Femur (tissue), 1 donor: ENCODE data around the gene GRIK2.
A peak's percentile ranks its signal among the peaks of the same experiment; 100 is the strongest.

Source experiments
- DNase-seq: peaks from one replicate; pipeline ENCODE4 v3.0.0-alpha.2; 2017

Gene GRIK2

DNA sequence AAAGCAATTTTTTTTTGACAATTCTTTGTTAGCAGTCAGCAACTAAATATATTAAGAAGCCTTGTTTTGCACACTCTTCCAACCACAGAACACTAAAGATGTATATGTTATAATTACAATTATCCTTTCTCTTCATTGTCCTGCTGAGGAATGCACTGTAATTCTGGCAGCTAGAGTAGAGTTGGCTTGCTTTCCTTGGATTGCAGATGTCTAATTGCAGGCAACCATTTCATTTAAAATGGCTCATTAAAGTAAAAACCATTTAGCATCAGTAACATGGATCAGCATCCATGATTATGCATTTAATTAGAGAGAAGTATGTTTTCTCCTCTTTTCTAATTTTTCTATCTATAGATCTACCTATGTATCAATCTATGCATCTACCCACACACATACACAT, 335.4 kb downstream of the GRIK2 start:
- no peak for DNase-seq

DNA sequence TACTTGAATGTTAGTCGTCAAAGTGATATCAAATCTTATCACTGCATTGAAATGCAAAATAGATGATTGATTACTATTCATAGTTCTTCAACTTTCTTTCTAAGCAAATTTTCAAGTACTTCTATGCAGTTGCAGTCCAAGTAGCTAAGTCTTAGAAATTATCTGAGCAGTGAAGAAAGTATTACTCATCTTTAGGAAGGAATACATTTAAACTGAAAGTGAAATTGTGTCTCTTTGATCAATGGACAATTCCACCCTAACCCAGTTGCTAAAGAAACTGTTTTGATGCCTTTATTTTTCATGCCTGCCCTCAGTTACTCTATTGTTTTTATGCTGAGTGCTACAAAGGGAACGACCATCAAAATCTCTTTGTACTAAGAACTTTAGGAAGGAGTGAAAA, 337.4 kb downstream of the GRIK2 start:
- no peak for DNase-seq

DNA sequence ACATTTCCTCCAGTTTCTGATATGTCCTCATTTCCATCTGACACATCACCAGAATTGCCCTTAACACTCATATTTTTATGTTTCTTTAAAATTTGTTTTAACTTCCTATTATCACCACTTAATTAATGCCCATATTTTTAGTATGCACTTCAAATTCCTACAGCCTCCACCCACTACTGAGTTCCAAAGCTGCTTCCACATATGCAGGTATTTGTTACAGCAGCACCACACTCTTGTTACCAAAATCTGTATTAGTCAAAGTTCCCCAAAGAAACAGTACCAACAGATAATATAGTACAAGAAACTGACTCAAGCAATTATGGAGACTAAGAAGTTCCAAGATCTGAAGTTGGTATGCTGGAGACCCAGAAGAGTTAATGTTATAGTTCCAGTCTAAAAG, 340.4 kb downstream of the GRIK2 start:
- DNase-seq: no peak

DNA sequence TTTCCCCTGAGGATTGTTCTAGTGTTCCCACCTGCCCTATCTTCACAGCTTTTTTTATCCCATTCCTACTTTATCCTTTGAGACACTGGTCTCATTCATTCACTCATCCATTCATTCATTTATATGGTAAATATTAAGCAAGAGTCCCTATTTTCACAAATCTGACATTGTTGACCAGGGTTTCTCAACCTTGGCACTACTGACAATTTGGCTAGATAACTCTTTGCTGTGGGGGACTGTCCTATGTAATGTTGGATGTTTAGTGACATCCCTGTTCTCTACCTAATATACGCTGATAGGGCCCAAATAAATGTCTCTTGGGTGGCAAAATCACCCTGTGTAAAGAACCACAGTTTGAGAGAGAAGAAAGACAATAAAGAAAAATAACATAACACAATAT, 345.0 kb downstream of the GRIK2 start:
- no peak for DNase-seq

DNA sequence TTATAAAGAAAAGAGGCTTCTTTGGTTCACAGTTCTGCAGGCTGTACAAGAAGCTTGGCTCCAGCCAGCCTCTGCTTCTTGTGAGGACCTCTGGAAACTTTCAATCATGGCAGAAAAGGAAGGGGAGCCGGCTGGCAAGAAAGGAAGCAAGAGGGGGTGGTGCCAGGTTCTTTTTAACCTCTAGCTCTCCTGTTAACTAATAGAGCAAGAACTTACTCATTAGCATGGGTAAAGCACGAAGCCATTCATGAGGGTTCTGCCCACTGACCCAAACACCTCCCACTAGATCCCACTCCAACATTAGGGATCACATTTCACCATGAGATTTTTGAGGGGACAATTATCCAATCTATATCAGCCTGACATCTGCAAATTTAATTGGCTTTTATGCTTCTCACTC, 347.1 kb downstream of the GRIK2 start:
- DNase-seq: no peak

DNA sequence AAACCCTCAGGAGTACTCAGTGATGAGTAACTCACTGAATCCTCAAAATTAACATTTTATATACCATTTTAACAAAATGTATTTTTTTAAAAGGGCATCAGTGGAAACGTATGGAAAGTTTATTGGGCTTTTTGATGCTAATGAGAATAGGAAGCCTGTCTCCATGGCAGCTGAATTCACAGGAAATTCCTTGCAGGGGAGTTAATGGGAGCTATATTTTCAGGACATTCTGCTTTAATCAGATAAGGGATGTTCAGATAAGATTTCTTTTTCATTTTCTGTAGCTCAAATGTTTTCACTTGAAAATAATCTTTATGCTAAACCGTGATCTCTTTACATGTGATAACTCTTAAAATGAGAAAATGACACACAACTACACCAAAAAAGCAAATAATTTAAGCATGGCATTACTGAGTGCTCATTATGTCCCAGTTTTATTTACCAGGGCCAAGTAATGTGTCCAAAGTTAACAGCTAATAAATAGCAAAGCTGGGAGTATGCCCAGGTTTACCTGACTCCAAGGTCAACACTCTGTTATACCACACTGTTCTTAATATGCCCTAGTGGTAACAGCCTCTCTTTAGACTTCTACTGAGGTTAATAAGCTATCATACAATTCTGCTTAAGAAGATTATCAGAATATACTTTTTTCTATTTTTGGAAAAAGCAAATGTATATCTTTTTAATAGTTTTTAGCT, 348.1 kb downstream of the GRIK2 start:
- DNase-seq: no peak

DNA sequence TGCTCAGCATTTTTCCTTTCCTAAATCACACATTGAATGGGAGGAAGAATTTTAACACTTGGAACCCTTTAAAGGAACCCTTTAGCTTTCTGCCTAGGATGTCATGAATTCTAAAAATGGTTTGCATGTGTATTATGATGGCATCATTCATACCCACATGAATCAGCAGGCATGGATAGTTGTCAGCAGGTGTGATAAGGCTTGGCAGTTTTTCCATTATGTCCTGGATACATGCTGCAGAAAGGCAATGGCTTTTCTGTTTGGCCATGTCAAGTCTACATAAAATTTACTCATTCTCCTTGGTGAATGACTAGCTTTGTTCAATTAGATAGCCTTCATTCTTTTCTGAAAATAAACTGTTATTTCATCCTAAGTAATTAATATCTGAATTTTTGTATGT, 353.7 kb downstream of the GRIK2 start:
- DNase-seq: no peak

DNA sequence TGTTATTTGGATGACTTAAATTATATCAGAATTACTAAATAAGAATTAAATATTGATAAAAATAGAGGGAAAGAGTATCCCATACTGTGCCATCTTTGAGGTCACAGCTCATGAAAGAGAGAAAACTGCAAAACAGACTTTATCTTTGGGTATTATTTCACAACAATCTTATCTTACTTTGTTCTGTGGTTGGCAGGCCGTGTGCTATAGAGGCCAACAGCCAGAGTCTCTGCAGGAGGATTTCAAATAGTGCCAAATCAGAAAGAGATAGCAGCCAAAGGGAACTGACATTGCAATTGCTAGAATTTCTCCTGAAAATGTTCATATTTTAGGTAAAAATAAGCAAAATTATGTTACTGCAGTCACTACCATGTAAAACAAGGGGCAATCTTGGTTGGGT, 354.2 kb downstream of the GRIK2 start:
- no peak for DNase-seq

DNA sequence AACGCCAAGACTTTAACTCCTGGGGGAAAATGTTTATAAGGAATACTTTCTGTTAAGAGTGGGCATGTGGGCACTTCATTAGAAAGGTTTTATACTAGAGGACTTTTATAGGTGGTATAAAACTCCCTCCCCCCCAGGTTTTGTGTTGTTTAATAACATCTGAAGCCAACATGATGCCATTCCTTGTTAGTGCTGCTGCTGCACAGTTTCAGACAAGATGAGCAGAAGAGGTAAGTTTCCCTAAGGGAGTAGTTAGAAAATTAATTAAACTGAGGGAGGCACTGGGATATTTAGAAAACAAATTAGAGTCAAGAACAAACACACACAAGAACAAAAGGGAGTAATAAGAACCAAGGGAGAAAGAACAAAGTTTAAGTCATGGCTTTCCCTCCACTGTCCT, 362.4 kb downstream of the GRIK2 start:
- DNase-seq: no peak

DNA sequence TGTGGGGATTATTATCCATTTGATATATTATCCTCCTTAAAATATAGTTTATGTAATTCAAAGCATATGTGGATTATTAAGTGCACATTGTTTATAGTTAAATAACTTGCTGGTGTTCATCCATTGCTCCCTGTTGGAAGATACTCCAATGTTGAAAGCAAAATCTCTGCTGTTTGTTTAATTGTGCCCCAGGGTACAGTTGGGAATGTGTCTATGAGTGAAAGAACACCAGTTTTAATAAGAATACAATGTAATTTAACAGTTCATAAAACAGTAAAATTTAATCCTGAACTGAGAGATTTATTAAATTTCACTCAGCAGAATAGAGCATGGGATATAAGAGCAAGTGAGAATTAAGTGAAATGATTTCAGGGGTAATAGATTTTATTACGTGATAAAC, 364.9 kb downstream of the GRIK2 start:
- no peak for DNase-seq

DNA sequence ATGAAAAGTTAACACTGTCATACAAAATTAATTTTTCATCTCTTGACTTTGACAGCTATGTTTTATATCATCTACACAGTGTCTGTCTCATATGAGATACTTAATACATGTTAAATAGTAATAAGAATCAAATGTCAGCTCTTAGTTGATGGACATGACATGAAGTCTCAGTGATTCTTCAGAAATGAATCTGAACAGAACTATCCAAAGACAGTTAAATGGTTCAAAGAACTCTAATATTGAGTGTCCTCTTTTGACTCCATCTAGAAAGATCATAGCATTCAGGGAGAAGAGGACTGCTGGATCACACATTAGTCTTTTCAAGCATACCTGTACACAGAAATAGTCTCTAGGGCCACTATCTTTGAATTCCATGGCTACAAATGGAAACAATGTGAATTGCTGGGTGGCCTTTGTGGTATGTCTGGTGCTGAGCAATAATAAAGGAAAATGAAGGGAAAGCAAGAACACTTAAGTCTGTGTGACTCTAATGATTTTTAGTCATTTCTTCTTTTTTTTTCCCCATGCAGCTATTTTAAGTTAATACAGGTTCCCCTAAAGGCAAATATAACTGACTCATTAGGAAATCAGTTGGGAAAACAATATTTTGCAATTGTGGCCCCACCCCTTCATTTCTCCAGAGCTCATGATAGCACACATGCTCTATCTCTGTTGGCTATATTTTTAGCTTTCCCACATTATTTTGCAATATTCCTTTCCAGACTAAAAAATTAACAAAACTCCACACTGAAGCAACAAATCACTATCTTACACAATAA, 367.5 kb downstream of the GRIK2 start:
- DNase-seq: no peak

DNA sequence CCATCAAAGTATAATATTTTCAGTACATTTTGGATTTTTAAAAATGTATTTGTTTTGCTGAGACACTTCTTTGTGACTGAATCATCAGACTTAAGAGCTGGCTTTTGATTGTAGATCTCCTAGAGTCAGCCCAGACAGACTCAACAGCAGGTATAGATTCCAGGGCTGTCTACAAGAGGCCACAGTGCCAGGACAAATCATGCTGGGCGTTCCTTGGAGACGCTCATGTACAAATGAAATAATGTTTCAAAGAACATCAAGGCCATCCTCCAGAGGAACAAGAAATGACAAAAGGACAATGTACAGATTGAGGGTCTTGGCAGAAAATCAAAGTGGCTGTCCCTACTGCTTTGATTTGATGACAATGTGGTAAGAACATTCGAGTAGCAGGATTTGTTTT, 369.3 kb downstream of the GRIK2 start:
- DNase-seq: no peak

DNA sequence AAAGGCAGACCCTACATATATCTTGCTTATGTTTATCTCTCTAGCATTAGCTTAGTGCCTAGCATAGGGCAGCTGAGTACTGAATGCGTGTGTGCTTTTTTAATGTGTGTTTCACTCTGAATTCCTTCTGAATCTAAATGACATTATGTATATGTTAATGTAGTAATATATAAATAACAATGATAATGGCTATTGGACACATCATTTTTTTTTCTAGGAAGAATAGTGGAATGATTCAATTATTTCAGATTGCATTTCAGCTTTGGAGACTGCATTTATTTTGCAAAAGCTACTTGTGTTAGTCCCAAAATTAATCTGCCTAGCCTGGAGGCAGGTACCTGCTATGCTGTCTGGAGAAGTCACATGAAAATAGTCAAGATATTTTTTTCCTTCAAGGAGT, 371.8 kb downstream of the GRIK2 start:
- no peak for DNase-seq

DNA sequence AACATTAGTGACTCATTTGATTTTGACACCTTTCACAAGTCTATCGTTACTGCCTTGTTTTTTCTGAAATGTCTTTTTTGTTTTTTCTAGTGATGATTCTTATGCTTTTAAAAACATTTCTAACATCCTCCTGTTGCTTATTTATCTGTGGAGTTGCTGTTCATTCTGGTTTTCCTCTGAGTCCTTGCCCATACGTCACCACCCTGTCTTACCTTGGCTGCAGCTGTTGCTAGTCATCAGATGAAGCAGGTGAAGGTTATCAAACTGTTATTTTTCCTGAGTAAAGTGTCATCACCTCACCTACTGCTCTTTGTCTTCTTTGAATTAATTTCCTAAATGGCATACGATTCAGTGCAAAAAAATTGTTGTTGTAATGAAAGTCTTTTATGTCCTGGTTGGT, 376.6 kb downstream of the GRIK2 start:
- no peak for DNase-seq

DNA sequence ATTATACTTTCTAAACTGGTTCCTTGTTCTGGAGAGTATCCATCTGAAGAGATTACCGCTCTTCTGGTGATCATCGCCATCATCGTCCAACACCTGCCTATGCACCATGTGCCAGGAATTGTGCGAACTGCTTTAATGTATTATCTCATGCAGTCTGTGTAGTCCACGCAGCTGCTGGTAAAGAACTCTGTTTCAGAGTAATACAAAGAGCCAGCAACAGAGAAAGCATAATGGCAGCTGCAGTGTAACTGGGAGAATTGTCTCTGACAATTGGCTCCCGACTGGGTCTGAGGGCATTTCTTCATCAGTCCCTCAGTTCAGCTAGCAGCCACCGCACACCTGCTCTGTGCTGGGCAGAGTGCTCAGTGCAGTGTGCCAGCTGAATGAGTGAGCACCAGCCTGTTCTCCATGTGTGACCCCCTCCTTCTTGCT, 383.4 kb downstream of the GRIK2 start:
- peak; percentile 35 for DNase-seq

DNA sequence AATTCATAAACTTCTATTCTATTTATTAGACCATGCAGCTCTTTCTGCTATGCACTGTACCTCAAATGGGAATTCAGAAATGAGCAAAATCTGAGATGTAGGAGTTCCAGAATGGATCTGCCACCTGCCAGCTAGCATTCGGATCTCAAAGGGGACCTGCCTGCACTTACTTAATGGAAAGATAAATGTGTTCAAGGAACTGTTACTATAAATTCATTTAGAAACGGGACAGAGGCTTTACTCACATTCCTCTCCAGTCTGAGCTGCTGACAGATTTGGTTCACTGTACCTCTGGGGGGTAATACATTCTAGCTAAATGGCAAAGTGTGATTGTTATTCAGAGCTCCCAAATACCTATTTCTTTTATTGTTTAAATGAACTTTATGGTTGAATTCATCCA, 384.1 kb downstream of the GRIK2 start:
- no peak for DNase-seq

DNA sequence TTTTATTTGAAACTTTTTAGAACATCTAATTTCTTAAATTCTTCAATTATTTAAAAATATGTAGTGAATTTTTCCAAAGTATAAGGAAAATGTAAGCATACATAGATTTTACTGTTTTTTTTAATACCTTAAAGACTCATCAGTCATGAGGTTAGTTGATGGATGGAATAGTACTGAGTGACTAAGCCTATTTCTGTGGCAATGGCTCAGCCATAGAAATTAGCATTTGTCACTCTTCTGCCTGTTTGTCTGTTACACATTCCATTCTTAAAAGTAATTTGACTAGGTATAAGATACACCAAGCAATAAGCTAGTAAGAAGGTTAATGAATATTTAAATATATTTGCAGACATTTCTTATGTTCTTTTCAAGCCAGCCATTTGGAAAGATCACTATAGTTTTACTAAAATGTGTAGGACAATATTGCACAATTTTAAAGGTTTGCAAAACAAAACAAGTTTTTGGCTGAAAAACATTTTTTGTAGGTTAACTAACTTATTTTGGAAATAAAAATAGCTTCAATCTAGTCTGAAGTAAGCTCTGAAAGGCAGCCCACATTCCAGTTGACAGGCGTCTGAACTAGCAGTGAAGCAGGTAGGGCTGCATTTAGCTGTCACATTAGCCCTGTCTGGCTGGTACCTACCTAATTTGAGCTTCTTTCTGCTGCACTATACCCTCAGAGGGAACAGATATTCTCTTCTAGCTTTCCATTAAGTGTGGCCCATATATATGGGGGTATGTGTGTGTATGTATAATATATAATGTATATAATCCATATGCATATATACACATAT, 385.7 kb downstream of the GRIK2 start:
- DNase-seq: no peak

DNA sequence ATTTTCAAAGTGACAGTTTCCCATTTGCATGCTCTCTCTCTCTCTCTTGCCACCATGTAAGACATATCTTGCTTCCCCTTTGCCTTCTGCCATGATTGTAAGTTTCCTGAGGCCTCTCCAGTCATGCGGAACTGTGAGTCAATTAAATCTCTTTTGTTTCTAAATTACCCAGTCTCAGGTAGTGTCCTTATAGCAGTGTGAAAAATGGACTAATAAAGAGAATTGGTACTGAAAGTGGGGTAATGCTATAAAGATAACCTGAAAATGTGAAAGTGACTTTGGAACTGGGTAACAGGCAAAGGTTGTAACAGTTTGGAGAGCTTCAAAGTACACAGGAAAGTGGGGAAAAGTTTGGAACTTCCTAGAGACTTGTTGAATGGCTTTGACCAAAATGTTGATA, 389.8 kb downstream of the GRIK2 start:
- DNase-seq: no peak

DNA sequence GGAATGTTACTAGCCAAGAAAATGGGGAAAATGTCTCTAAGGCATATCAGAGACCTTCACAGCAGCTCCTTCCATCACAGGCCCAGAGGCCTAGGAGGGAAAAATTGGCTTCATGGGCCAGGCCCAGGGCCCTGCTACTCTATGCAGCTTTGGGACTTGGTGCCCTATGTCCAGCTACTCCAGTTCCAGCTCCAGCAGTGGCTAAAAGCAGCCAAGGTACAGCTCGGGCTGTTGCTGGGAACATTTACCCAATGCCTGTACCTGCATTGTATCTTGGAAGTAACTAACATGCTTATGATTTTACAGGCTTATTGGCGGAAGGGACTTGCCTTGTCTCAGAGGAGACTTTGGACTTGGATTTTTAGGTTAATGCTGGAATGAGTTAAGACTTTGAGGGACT, 390.6 kb downstream of the GRIK2 start:
- DNase-seq: no peak

DNA sequence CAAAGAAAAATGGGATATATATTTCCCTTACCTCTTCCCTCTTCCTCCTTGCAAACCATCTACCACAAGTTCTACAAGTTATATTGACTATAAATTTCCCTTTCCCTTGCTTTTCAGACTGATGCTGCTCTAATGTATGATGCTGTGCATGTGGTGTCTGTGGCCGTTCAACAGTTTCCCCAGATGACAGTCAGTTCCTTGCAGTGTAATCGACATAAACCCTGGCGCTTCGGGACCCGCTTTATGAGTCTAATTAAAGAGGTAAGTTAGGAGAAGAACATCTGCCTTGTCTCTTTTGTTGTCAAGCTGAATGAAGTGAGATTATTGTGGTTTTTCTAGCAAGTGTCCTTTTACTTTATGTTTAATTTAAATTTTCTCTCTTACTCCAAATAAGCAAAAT, 406.0 kb downstream of the GRIK2 start:
- DNase-seq: no peak

DNA sequence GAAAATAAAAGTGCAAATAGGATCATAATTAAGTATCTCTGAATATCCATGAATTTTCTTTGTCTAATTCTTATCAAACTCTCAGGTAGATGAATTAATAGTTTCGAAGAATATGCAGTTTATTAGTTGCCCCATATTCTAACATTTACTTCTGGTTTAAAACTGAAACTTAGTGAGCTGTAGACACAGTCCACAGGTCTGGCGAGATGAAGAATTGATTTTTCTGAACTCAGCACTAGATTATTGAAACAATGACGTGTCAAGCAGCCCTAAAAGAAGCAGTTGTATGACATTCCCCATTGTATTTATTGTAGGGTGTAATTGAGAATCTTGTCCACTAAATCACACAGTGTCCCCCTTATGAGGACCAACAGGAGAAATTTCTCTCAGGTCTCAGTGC, 407.1 kb downstream of the GRIK2 start:
- DNase-seq: no peak

DNA sequence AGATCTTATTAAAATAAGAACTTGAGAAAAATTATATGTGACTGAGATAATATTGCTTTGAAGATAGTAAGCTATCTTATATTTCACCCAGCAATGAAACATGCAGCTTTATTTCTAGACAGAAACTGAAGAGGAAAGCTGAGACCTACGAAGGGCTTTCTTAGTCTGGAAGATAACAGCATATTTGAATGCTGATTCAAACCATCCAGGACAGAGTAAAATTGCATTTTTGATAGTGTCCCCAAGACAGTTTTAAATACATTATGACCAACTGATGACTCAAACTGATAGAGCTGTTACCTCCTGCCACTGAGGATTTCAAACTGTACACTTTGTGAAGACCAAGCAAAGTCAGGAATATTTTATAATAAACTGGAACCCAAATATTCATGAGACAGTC, 409.6 kb downstream of the GRIK2 start:
- no peak for DNase-seq

DNA sequence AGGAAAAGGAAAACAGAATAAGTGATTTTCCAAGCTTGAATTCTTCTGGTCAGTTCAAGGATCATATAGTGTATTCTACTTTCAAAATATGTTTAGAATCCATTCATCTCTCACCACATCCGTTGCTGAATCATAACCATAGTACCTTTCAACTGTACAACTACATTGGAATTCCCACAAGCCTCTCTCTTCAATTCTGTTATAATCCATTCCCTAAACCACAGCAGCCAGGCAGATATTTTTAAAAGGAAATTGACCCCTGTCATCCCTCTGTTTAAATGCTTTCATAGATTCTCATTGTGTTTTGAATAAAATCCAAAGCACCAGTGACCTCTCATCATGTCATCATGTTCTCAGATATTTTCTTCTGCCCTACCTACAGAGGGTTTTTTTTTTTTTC, 412.7 kb downstream of the GRIK2 start:
- DNase-seq: no peak

DNA sequence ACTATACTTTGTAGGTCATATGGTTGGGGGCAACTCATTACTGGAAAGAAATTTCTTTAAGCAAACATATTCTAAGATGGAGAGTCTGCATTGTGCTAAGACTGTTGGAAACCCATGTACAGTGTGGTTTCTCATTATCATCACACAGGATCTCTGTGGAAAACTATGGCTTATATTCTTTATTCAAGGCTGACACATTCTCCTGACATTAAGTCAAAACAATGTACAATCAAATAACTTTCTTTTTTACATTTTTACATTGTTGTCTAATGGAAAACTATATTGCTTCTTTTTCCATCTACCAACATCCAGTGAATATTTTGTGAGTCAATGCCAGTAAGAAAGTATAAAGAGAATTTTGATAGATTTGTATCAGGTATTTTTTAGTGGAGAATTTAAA, 417.6 kb downstream of the GRIK2 start:
- DNase-seq: no peak
